Lower lobe of right lung (tissue), 2 donors: ENCODE measurements around the gene PHACTR3. TPM values are rescaled to one million over a fixed set of nuclear protein-coding genes. Genes with fewer than 3 reads are reported as not detected.

Experiments used
- ATAC-seq, 2 donors: fragments of 200-7000 bp; cut with Tn5 transposase; one replicate each; pipeline ENCODE4 v1.9.1; 2020 to 2022; ENCODE audit warnings: mild to moderate bottlenecking in 2 of 2, moderate library complexity in 2 of 2
- DNase-seq: peaks from one replicate; pipeline ENCODE4 v3.0.0-alpha.2; 2020
- H3K27ac ChIP-seq: fragments of 200-600 bp; one replicate; pipeline ENCODE4 v1.8.0; 2022
- H3K27me3 ChIP-seq: fragments of 200-600 bp; one replicate; pipeline ENCODE4 v1.8.0; 2022; ENCODE audit warnings: low read depth
- H3K36me3 ChIP-seq: fragments of 200-600 bp; one replicate; pipeline ENCODE4 v1.8.0; 2022; ENCODE audit warnings: mild to moderate bottlenecking
- H3K4me1 ChIP-seq: fragments of 200-600 bp; one replicate; pipeline ENCODE4 v1.8.0; 2022
- H3K4me3 ChIP-seq: fragments of 200-600 bp; one replicate; pipeline ENCODE4 v1.8.0; 2022; ENCODE audit warnings: mild to moderate bottlenecking
- H3K9me3 ChIP-seq: fragments of 200-600 bp; one replicate; pipeline ENCODE4 v1.8.0; 2022
- CTCF ChIP-seq: fragments of 200-600 bp; IDR thresholded peaks from one replicate; pipeline ENCODE4 v1.8.0; 2022; ENCODE audit warnings: antibody characterized with exemption, mild to moderate bottlenecking
- intact Hi-C: fragments of 100-400 bp; cut with DNase I; formaldehyde crosslinking; loops from one replicate; pipeline ENCODE4 v1.11.0; 2022
- total RNA-seq: library from RNA; stranded (reverse); fragmentation: NEBNext Ultra II Directional; extraction: Animal tissue kit (Norgen Biotek cat#: 25700); gene quantifications from one replicate; pipeline ENCODE4 v1.2.1, GENCODE V29; 2021
- donor health status: DM: no; HTN: yes; CAD: no; lungs with severe emphysema.

PHACTR3 gene
- total RNA-seq, 1 donor from 2014 or later = 9.0 TPM

DNA sequence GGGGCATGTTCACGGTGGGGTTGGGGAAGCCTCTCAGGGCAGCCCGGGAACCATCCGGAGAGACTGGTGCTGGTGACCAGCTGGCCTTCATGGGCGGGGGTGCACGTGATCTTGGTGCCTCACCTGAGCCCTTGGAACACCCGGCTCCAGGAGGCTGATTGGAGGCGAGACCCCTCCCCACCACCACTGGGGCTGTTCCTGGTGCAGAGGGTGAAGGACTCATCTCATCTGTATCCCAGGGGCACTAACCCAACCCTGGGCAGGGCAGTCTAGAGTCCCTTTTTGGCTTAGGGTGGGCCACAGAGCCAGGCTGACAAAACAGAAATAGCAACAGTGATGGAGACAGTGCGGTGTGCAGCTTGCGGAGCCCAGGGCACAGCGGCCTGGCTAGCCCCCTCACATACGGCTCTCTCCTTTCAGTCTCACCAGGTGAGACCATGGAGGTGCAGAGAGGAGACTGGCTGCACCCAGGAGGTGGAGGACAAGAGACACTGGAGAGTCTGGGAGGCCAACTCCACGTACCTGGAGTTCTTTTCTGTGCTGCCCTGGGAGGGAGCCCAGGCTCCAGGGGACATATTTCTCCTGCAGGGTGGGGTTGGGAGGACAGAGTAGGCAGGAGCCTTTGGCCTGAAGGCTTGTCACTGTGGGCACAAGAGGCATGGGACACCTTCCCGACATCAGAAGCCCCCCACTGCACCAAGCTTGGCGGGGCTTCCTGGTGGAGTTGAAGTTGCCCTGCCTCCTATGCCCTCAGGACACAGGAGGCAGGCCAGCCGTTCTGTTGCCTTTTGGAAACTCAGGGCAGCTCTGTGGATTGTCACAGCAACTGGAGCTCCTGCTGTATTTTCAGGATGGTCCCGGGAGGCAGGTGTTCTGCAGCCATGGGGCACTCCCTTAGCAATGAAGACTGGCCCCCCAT lies 223.1 kb downstream of the PHACTR3 start:
- H3K27me3 ChIP-seq = no peaks in the 10 kb centered on the region
- peaks cover 5% of the 10 kb centered on the region for H3K4me1 ChIP-seq
- TF ChIP-seq CTCF = no peak
- ATAC-seq = no peak
- no peaks in the 10 kb centered on the region for H3K9me3 ChIP-seq
- DNase-seq = no peak
- no peaks in the 10 kb centered on the region for H3K36me3 ChIP-seq
- H3K4me3 ChIP-seq = no peak overlapping the region
- peak overlapping the region; percentile 67 for H3K27ac ChIP-seq
- intact Hi-C loops = no loop called here

GRCh38 chr20:59828125-59829053 lies 224.0 kb downstream of the PHACTR3 start:
- no peaks in the 10 kb centered on the region for H3K4me1 ChIP-seq
- intact Hi-C loops = no loop called here
- no peak for TF ChIP-seq CTCF
- no peak overlapping the region for H3K27ac ChIP-seq
- DNase-seq = no peak
- H3K9me3 ChIP-seq = no peaks in the 10 kb centered on the region
- H3K27me3 ChIP-seq = no peaks in the 10 kb centered on the region
- no peak for ATAC-seq
- no peaks in the 10 kb centered on the region for H3K36me3 ChIP-seq
- H3K4me3 ChIP-seq = no peak overlapping the region

- Histone ChIP-seq H3K27me3 (no peaks in the 10 kb centered on the region), H3K27ac (no peak overlapping the region), H3K4me1 (no peaks in the 10 kb centered on the region), H3K36me3 (no peaks in the 10 kb centered on the region), H3K9me3 (no peaks in the 10 kb centered on the region), H3K4me3 (no peak overlapping the region)
- ATAC-seq = no peak
- TF ChIP-seq CTCF = no peak
- DNase-seq = no peak
- intact Hi-C loops = no loop called here
Observed at GRCh38 chr20:59829054-59829785, 224.9 kb downstream of the PHACTR3 start.

DNA sequence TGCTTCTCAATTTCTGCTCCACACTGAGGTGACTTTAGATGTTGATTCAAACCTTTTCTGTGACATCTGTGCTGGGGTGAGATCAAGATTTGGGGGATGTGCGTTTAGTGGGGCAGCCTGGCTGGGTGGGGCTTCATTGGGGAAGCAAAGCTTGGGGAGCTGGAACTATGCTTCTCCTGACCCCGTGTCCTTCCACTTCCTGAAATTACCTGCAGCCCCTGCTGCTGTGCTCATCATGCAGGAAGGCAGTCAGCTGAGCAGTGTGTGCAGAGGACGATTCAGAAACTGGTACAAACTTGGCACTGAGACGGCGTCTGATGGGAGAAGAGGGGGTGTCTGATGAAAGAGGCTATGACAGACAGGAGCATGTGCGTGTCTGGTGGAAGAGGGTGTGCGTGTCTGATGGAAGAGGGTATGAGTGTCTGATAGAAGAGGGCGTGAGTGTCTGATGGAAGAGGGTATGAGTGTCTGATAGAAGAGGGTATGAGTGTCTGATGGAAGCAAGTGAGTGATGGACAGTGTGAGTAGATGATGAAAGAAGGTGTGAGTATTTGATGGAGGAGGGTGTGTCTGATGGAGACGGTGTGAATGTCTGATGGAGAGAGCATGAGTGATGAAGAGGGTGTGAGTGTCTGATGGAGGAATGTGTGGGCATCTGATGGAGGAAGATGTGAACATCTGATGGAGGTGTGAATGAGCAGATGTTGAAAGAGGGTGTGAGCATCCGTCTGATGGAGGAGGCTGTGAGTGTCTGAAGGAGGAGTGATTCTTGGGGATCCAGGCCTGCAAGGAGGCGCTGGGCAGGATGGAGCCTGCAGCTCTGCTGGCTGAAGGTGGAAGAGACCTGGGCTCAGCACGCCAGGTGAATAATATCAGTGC lies 225.7 kb downstream of the PHACTR3 start:
- H3K4me3 ChIP-seq = no peak overlapping the region
- H3K9me3 ChIP-seq = no peaks in the 10 kb centered on the region
- intact Hi-C loops = no loop called here
- H3K36me3 ChIP-seq = no peaks in the 10 kb centered on the region
- no peak for TF ChIP-seq CTCF
- no peaks in the 10 kb centered on the region for H3K27me3 ChIP-seq
- DNase-seq (no peak), ATAC-seq (no peak)
- no peaks in the 10 kb centered on the region for H3K4me1 ChIP-seq
- peak overlapping the region; percentile 56 for H3K27ac ChIP-seq
